ENCODE measurements around the gene NARS2. TPM values are rescaled to one million over a fixed set of nuclear protein-coding genes. Genes with fewer than 3 reads are reported as not detected.
A peak's percentile ranks its signal among the peaks of the same experiment; 100 is the strongest.

Gene NARS2
- total RNA-seq, 4 donors from 2014 or later, result 6.4 to 15.1 (median 10.4) TPM

DNA sequence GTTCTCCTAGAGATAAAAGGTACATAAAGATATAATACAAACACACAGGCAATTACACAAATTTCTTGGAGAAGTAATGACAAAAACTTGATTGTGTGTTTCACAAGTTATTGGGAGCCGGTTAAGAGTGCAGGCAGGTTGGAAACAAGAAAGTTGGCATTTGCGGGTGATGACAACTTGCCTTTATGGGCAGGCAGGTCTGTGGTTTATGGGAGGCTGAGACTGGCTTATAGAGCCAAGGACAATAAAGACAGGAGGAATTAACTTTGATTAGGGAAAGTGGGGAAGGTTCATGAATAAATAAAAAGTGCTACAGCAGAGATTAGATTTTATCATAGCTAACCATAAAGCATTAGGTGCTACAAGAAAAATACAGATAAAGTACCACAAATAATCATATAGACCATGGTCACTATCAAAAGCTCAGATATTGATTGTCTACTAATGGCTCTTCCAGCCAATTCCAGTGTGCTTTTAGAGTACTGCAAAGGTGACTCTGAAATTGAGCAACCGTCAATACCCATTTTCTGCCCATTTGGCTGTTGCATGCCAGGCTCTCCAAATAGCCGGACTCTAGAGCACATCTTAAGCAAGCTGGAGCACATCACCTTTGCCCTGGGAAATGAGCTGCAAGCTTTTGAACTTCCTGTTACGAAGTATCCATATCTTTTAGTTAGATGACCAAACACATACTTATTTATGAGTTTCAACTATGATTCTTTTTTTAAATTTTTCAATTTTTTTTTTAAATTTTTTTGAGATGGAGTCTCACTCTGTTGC lies 123.1 kb downstream of the NARS2 start:
- Histone ChIP-seq H3K27me3 (no peaks in the 10 kb centered on the region), H3K4me1 (peaks cover 0 to 16% (median 7%) of the 10 kb centered on the region in 4 donors), H3K36me3 (no peaks in the 10 kb centered on the region), H3K27ac (peak overlapping the region; percentile 34 to 62 (median 50)), H3K9me3 (no peaks in the 10 kb centered on the region), H3K4me3 (no peak overlapping the region)
- WGBS, 2 donors (ENCODE audit: low coverage in 1 of 2), result 60% methylated on average over 2 to 5 of the region's 5 CpGs
- TF ChIP-seq, protein P1, sequence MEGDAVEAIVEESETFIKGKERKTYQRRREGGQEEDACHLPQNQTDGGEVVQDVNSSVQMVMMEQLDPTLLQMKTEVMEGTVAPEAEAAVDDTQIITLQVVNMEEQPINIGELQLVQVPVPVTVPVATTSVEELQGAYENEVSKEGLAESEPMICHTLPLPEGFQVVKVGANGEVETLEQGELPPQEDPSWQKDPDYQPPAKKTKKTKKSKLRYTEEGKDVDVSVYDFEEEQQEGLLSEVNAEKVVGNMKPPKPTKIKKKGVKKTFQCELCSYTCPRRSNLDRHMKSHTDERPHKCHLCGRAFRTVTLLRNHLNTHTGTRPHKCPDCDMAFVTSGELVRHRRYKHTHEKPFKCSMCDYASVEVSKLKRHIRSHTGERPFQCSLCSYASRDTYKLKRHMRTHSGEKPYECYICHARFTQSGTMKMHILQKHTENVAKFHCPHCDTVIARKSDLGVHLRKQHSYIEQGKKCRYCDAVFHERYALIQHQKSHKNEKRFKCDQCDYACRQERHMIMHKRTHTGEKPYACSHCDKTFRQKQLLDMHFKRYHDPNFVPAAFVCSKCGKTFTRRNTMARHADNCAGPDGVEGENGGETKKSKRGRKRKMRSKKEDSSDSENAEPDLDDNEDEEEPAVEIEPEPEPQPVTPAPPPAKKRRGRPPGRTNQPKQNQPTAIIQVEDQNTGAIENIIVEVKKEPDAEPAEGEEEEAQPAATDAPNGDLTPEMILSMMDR (IDR thresholded peaks at IDR 0.05), result no peak
- TF ChIP-seq POLR2A (IDR thresholded peaks at IDR 0.05) (no peak), EP300 (IDR thresholded peaks at IDR 0.05; ENCODE audit: low read depth) (no peak), POLR2AphosphoS5 (IDR thresholded peaks at IDR 0.05) (no peak)
- intact Hi-C loops (cut with DNase I; ENCODE audit: low total_unique reads) (no loop called here), in situ Hi-C loops (cut with MboI; ENCODE audit: low pct_ligation_motif_present in 1 of 4, low pct_unique_long_range_greater_than_20kb in 1 of 4, low sequenced_read_pairs in 3 of 4) (no loop called here)
- DNase-seq, result peak; percentile 62

DNA sequence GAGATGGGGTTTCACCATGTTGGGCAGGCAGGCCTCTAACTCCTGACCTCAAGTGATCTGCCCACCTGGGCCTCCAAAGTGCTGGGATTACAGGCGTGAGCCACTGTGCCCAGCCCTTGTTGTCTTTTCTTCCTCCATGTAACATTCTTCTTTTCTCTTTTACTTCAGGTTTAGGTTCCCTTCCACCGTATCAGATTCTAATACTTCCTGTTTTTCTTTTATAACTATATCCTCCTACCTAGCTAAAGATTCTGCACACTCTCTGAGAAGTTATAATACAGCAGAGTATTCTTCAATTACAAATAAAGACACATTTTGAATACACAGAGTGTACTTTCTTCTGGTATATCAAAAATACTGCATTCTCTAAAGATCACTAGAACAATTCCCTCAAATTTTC lies 123.8 kb downstream of the NARS2 start:
- WGBS, 2 donors (ENCODE audit: low coverage in 1 of 2), result 43 to 49% methylated on average over 2 of the region's 2 CpGs
- no peak overlapping the region for H3K4me3 ChIP-seq
- no peak for DNase-seq
- intact Hi-C loops (cut with DNase I; ENCODE audit: low total_unique reads) (no loop called here), in situ Hi-C loops (cut with MboI; ENCODE audit: low pct_ligation_motif_present in 1 of 4, low pct_unique_long_range_greater_than_20kb in 1 of 4, low sequenced_read_pairs in 3 of 4) (no loop called here)
- no peaks in the 10 kb centered on the region for H3K36me3 ChIP-seq
- H3K4me1 ChIP-seq, result peaks cover 0 to 16% (median 7%) of the 10 kb centered on the region in 4 donors
- TF ChIP-seq POLR2AphosphoS5 (IDR thresholded peaks at IDR 0.05) (no peak), POLR2A (IDR thresholded peaks at IDR 0.05) (no peak), EP300 (IDR thresholded peaks at IDR 0.05; ENCODE audit: low read depth) (no peak)
- TF ChIP-seq, protein P1 (IDR thresholded peaks at IDR 0.05), result no peak
- H3K27me3 ChIP-seq, result no peaks in the 10 kb centered on the region
- no peaks in the 10 kb centered on the region for H3K9me3 ChIP-seq
- H3K27ac ChIP-seq, result peak overlapping the region; percentile 2 to 62 (median 38)

DNA sequence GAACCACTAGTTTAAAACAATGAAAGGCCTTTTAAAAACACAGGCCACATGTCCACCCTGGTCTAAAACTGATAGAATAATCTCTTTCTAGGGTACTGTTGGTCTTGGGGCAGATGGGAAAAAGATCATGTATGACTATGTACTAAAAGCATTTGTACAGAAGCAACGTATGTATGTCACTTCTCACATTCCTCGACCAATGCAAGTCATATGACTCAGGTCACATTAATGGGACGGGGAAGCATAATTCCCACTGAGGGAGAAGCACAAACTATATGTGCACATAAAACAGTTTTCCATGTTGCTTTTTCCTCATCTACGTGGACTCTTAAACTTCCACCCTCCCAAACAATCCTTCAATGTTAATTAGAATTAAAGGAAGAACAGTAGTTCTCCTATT lies 124.8 kb downstream of the NARS2 start:
- WGBS, 2 donors (ENCODE audit: low coverage in 1 of 2), result 86 to 88% methylated on average over 4 of the region's 4 CpGs
- H3K4me3 ChIP-seq, result no peak overlapping the region
- intact Hi-C loops (cut with DNase I; ENCODE audit: low total_unique reads), result no loop called here
- no peak overlapping the region for H3K27ac ChIP-seq
- TF ChIP-seq, protein P1 (IDR thresholded peaks at IDR 0.05), result no peak
- TF ChIP-seq EP300 (IDR thresholded peaks at IDR 0.05; ENCODE audit: low read depth) (no peak), POLR2A (IDR thresholded peaks at IDR 0.05) (no peak), POLR2AphosphoS5 (IDR thresholded peaks at IDR 0.05) (no peak)
- in situ Hi-C loops (cut with MboI; ENCODE audit: low pct_ligation_motif_present in 1 of 4, low pct_unique_long_range_greater_than_20kb in 1 of 4, low sequenced_read_pairs in 3 of 4), result no loop called here
- H3K36me3 ChIP-seq, result no peaks in the 10 kb centered on the region
- no peaks in the 10 kb centered on the region for H3K27me3 ChIP-seq
- peaks cover 0 to 16% (median 7%) of the 10 kb centered on the region in 4 donors for H3K4me1 ChIP-seq
- H3K9me3 ChIP-seq, result no peaks in the 10 kb centered on the region
- DNase-seq, result no peak

DNA sequence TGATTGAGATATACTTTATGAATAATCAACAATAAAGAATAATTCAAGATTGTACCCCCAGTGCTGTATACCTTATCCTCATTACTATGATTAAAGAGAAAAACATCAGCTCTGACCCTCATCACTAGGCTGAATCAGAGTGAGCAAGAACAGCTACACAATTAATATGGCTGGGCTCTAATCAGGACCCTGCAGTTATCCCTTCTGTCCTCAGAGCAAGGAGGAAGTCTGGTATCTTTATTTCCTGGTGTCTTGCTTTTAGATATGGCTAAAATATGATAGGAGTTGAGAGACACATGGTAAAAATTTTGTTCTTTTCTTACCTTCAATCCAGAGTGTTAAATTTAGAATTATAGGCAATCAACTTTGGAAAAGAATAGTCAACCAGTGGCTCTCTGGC lies 128.5 kb downstream of the NARS2 start:
- H3K27me3 ChIP-seq, result no peaks in the 10 kb centered on the region
- H3K36me3 ChIP-seq, result no peaks in the 10 kb centered on the region
- H3K4me1 ChIP-seq, result peaks cover 0 to 17% (median 8%) of the 10 kb centered on the region in 4 donors
- no peak overlapping the region for H3K4me3 ChIP-seq
- in situ Hi-C loops (cut with MboI; ENCODE audit: low pct_ligation_motif_present in 1 of 4, low pct_unique_long_range_greater_than_20kb in 1 of 4, low sequenced_read_pairs in 3 of 4), result no loop called here
- DNase-seq, result no peak
- intact Hi-C loops (cut with DNase I; ENCODE audit: low total_unique reads), result no loop called here
- H3K27ac ChIP-seq, result no peak overlapping the region
- TF ChIP-seq POLR2A (IDR thresholded peaks at IDR 0.05), result no peak
- TF ChIP-seq, protein P1 (IDR thresholded peaks at IDR 0.05), result no peak
- no peak for TF ChIP-seq EP300 (IDR thresholded peaks at IDR 0.05; ENCODE audit: low read depth)
- TF ChIP-seq POLR2AphosphoS5 (IDR thresholded peaks at IDR 0.05), result no peak
- H3K9me3 ChIP-seq, result no peaks in the 10 kb centered on the region

Measured in transverse colon (tissue), 4 donors.